Activated CD8-positive, alpha-beta memory T cell treated with anti-CD3 and anti-CD28 coated beads, Interleukin-2, amount 50 U/mL, for 24 hours (primary cell): ENCODE measurements around the gene RNF32.
"Not testable (repeated sequence)": the region's sequence is repeated elsewhere in the genome, so short reads cannot be mapped to it uniquely, and the experiment has no call there.

Source experiments
- DNase-seq: peaks from one replicate; pipeline ENCODE4 v3.0.0-alpha.2; 2020; ENCODE audit errors: extremely low read depth

RNF32 gene

DNA sequence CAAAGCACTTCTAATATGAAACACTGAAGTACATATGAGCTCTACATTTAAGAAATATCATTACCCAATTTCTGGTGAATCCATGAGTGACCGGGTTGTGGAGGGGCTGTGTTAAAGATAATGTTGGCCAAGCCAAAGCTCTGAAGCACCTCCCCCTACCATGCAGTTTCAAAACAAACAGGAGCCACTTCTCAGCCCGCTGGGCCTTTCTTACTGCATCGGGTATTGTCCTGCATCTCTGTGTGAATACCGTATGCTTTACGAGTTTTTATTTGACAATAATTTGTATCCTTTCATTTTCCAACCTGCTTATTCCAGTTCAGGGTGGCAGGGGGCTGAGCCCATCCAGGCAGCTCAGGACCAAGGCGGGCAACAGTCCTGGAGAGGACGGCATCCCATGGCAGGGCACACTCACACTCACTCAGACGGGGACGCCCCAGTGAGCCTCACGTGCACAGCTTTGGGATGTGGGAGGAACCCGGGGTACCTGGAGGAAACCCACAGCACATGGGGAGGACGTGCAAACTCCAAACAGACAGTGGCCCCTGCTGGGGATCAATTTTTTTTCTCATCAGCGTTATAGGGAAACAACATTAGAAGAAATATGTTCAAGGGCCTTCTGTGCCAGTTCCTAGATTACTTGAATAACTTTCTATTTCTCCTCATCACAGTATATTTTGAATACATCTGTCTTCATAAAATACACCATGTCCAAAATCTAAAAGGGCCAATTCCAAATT is 1.9 kb downstream of the RNF32 start:
- DNase-seq: no peak

DNA sequence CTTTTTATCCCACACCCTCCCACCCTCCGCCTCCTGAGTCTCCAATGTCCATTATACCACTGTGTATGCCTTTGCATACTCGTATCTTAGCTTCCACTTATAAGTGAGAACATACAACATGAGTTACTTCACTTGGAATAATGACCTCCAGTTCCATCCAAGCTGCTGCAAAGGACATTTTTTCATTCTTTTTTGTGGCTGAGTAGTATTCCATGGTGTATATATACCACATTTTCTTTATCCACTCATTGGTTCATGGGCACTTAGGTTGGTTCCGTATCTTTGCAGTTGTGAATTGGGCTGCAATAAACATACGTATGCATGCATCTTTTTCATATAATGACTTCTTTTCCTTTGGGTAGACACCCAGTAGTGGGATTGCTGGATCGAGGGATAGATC is 6.8 kb downstream of the RNF32 start:
- DNase-seq: not testable (repeated sequence)

DNA sequence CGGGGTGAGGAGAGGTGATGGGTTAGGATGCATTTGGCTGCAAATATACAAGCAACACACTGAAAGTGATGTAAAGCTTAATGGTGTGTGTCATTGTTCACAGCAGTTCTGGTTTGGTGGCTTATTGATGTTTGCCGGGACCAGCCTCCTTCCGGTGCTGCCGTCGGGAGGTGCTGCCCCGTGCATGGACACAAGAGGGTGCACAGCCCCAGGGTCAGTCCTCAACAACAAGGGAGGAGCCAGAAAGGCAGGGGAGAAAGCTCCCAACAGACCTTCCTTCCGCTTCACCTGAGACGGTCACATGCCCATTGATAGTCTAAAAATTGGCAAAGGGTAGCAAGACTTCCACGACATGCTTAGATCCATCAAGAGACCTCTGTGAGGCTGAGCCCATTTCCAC is 9.5 kb downstream of the RNF32 start:
- DNase-seq: no peak

DNA sequence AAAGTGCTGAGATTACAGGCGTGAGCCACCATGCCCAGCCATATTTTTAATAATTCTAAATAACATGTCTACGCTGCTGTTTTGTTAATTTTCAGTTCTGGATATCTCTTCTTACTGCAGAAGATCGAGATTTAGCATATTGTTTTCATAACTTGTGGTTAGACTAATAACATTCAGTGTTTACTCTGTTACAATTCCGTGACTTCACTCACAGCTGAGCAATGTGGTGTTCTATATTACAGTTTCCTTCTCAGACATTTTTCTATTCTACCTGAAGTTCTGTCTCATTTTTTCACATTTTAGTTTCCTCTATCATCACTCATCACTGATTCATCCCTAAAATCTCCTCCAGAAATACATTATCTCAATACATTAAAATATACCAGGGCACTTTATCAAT is 10.9 kb downstream of the RNF32 start:
- no peak for DNase-seq

DNA sequence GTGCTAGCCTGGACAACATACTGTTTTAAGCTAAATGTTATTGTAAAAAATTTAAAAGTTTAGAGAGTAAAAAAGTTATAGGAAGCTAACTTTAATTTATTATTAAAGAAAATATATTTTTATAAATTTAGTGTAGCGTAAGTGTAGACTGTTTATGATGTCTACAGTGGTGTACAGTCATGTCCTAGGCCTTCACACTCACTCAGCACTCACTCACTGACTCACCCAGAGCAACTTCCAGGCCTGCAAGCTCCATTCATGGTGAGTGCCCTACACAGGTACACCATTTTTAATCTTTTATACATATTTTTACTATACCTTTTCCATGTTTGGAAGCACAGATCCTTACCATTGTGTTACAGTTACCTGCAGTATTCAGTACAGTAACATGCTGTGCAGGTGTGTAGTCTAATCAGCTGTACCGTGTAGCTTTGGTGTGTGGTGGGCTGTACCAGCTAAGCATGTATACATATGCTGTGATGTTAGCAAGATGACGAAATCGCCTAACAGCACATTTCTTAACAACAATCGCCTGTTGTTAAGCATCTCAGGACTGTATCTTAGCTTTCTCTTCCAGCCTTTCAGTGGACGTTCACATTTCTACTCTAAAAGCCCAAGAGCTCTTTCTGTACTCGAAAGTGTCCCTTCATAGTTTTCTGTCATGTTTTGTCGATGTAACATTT is 12.5 kb downstream of the RNF32 start:
- no peak for DNase-seq

DNA sequence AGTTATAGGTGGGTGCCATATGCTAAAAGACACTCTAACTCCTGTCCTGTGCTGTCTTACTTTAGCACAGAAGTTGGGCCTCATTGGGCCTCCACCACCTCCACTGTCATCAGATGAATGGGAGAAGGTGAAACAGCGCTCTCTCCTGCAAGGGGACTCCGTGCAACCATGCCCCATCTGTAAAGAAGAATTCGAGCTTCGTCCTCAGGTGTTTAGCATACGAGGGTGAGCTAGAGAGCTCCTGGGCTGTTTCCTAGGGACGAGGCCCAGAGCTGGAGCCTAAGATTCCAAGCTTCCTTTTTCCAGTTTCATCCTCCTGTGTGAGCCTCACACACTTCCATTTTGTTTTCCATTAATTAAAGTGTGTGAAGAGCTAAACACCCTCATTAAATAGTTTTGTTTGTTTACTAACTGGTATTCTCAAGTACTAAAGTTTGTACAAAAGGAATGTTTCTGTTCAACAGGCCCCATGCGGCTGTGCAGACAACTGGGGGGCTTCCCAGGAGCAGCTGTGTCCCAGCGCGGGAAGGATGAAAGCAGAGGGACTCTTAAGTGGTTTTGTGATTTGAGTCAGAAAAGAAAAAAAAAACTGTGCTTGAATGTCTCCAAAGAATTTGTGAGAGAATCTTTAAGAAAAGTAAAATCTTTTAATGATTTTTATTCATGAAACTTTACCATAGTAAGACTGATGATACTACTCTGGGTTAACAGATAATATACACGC is 14.1 kb downstream of the RNF32 start:
- no peak for DNase-seq

DNA sequence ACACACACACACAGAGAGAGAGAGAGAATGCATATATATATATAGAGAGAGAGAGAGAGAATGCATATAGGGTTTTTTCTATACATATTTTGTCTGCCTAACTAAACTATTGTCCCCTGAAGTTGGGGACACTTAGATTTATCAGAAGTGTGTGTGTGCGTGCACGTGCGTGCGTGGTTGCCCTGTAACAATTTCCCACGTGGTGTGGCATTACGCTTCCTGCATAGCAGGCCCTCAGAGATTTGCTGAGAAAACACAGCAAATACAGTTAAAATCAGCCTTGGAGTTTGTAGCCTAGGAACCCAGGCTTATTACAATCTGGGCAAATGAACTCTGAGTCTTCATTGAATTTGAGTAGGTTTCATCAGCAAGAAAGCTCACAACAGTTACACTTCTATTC is 14.7 kb downstream of the RNF32 start:
- DNase-seq: no peak

DNA sequence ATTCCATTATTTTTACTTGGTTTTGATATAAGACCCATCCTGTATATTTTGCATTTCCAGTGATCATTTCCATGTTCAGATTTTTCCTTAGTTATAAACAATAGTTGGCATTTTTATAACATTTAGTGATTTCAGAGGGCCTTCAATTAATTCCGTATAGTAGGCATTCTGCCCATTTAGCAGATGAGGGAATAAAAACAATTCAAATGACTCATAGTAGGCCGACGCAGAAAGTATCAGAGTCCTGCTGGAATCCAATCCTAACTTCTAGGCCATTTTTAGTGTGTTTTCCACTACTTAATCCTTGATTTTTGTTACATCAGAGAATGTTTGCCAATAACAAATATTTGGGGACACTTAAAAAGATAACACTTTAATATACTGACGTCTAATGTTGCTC is 15.4 kb downstream of the RNF32 start:
- DNase-seq: no peak

DNA sequence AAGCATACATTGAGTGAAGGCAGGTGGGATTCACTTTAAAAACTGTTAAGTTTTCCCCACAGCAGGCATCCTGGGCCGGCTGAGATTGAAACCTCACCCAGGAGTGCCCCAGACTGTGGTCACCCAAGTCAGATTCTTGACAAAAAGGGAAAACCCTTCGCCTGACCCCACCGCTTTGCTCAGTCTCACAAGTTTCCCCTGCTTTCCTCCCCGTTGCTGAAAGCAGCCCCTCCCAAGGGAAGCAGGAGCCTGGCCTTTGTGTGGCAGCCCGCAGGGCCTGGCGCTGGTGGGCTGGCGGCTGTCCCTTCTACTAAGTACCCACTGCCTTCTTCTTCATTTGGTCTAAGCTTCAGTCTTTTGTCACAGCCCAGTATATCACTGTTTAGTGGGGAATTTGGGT is 16.0 kb downstream of the RNF32 start:
- no peak for DNase-seq

DNA sequence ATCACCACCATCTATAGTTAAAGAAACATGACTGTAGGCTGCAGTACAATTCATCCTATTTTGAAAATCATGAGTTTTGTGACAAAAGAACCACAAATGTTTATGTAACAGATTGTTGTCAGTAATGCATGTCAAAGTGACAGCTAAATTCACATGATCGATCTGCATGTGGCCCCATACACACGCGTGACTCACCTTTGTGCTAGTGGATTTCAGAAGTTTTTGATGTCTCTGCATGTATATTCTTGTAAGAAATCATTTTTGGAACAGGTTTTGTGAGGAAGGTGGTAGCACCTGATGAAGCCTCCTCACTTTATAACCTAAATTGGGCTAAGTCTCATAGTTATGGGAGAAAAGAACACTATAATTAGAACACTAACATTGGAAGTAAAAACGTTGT is 17.1 kb downstream of the RNF32 start:
- DNase-seq: no peak

DNA sequence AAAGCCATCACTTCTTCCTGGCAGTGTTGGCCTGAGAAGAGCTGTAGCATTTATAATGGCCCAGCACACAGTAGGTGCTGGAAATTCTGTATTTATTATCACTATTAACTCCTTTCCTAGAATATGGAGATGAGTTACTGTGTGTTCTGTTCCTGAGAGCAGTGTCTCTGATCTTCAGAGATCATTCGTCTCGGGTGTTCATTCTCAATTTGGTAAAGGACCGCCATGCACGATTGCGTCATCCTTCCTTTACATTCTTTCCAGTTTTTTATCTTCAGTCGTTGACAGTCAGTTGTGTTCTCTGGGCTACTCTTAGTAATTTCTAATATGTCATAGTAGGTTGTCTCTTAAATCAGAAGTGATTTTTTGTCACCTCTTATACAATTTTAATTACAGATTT is 18.6 kb downstream of the RNF32 start:
- no peak for DNase-seq

DNA sequence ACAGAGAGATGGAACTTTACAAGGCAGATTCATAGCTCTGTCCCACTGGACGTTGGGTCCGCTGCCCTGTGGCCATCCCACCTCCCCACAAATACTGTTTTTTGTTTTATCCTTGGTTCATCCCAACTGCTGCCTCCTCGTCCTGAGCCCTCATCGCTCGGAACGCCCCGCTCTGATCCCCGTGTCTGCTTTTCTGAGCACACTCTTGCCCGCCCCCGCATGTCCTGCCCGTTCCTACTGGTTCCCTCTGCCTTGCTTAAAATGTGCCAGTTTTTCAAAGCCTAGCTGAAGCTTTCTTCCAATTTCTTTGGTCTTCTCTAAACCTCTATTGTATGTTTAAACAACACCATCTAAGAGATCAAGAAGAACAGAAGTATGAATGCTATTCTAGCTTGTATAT is 19.4 kb downstream of the RNF32 start:
- DNase-seq: no peak

DNA sequence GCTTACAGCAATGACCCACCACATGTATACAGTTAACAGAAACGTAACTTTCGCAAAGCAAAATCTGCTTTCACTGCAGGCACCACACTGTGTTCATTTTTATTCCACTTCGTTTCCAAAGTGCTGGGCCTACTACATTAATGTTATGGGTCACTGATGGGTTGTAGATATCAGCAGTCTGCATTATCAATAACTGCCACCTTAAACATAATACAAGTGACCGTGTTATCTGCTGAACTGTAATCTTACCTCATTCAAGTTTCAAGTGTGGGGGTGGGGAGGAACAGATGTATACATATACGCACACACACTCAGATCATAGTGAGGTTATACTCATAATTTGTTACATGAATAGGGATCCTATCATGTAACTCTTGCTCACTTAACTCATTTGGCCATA is 21.1 kb downstream of the RNF32 start:
- DNase-seq: no peak

DNA sequence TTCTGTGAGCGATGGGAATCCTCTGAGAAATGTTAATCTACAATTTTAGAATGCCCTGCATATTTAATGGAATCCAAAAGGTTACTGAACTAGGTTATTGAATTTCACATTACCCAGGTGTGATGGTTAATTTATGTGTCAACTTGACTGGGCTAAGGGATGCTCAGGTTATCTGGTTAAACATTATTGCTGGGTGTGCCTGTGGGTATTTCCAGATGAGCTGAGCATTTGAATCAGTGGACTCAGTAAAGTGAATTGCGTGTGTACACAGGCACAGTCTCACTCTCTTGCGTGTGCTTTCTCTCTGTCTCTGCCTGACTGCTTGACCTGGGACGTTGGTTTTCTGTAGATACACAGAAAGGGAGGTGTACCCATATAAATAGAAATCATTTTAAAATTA is 21.7 kb downstream of the RNF32 start:
- DNase-seq: no peak

DNA sequence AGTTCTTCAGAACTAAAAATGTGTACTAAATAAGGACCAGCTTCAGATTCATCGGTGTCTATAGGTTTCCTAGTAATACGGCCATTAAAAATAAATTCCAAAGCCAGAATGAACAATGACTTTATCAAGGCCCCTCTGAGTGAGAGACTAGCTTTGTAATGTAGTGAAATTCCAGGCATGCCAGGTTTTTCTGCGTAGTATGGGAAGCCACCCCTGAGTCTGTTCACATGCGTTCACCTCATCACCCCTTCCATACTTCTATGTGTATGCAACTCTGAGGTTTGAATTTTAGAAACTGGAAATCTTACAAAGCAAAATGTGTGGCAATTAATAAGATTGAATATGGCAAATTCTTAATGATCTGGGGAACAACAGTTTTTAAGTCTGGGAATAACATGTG is 24.5 kb downstream of the RNF32 start:
- DNase-seq: no peak

DNA sequence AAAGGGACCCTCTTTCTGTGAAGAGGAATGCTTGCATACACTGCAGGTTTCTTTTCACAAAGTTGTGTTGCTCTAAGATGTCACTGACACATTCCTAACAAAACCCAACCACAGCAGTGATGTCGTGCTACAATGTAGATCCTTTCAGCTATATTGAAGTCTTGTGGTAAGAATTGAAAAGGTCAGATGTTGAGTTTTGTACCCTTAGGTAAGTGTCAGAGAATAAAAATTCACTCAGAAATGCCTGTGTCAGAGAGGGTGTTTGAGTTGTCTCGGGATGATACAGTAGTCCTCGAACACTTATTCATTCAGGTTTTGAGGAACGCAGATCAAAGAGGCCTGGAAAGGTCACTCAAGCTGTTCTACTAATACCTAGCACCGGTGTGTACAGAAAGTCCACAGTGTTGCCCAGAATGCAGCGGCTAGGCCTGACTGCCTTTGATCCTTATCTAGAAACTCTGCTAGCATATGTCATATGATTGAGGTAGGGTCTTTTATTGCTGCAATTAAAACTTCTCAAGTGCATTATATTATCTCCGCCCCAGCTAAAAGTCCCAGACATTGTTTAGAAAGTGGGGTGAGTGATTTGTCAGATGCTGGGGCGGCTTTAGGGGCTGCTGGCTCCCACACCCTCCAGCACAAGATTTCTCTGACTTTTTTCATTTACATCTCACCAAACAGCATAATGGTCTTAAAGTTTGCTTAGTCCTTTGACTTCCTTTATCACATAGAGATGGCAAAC is 26.0 kb downstream of the RNF32 start:
- no peak for DNase-seq

DNA sequence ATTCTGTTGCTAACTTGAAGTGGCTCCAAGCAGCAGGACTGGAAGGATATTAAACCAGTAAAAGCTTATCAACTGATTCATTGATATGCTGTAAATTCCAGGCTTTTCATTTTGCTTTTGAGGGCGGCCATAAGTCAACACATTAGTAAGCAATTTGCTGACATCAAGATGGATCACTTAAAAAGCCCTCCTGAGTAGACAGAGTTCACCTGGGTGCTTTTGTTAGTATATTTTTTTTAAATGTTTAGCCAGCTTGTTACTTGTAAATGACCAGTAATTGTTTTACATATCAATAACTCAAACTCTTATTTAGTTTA is 26.5 kb downstream of the RNF32 start:
- DNase-seq: no peak

DNA sequence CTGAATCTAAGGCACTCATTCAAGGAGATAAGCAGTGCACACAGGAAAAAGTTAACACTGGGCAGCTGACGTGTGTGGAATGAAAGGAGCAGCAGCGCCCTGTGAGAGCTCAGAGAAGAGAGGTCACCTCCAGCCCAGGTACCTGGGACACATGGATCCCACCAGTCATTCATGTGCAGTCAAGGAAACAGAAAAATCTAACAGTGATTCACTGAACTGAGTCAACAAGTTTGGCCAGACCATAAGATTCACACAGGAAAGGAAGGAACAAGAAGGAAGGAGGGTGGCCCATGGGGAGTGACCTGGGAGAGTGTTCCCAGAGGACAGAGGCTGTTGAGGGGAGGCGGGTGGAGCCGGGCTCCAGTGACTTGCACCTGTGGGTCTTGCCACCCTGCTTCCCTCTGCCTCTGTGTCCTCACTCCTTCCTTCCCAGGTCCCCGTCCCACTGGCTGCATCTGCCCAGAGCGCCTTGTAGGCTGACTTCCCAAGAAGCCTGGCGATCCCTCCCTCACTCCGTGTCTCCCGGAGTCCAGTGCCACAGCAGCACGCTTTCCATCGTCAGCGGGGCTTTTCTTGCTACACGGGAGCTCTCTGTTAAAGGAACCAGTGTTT is 27.7 kb downstream of the RNF32 start:
- no peak for DNase-seq

DNA sequence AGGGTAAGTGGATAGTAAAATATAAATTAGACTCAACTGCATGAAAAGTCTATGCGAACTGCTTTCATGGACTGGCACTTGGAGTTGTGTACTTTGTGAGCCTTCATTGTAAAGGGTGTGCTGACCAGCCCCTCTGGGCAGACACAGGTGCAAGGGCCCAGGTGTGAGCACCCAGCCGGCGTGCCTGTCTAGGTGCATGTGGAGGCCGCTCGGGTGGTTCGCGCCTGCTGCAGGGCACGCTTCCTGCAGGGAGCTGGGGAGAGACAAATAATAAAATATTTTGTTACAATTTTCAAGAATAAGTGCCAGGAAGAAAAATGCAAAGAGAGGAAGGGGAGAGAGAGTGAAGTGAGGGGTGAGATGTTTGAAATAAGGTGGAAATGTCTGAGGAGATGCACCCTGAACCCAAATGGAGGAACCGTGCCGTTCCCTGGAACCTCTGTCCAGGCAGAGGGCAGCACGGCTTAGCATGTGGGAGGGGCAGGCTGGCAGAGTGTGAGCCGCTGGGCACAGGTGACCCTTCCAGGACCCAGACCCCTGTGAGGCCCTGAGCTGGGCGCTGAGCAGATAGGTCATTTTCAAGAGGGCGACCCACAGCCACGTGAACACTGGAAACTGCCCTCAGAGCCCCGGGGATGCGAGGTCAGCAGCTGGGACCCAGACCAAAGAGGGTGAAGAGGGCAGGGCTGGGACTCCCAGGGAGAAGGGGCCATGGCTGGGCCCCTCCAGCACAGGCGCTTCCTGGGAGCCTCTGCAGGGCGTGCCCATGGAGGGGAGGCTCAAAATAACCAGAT is 28.7 kb downstream of the RNF32 start:
- no peak for DNase-seq

DNA sequence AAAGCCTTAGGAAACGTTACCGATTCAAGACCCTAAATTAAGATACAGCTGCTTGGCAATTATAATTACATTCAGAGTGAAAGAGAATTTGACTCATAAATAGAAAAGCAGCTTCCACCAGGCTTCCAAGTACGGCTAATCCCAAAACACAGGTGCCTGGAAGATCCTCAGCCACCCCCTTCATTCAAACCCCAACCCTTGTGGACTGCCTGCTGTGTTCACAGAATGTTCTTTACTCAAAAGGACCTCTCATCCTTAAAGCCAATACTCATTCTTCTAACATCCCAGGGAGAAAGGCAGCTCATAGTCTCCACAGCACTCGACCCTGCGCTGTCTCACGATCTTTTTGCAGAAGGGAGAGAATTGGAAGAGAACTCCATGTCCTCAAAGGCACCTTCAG is 32.9 kb downstream of the RNF32 start:
- no peak for DNase-seq

DNA sequence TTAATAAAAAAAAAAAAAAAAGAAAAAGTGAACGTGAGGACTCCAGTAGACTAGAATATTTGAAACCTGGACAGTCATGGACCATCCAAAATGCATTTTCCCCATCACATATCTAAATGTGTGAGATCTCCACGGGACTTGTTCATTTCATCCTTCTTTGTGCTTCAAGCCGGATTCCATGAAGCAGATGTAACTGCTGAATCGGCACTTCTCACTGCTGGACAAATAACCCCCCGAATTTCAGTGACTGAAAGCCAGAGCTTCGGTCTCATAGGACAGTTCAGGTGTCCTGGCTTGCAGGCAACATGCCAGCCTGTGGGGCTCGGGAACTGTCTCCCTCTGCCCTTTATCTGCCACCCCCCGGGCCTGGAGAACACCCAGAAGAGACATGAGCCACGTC is 33.3 kb downstream of the RNF32 start:
- no peak for DNase-seq
